GM18861 (cell line): Measurements from ENCODE around the gene LMAN2L.

ENCODE experiments used
- ATAC-seq: cut with Tn5 transposase; IDR thresholded peaks from one replicate; pipeline ENCODE4 v1.9.1; 2021; ENCODE audit not compliant: unreplicated experiment

The LMAN2L gene

DNA sequence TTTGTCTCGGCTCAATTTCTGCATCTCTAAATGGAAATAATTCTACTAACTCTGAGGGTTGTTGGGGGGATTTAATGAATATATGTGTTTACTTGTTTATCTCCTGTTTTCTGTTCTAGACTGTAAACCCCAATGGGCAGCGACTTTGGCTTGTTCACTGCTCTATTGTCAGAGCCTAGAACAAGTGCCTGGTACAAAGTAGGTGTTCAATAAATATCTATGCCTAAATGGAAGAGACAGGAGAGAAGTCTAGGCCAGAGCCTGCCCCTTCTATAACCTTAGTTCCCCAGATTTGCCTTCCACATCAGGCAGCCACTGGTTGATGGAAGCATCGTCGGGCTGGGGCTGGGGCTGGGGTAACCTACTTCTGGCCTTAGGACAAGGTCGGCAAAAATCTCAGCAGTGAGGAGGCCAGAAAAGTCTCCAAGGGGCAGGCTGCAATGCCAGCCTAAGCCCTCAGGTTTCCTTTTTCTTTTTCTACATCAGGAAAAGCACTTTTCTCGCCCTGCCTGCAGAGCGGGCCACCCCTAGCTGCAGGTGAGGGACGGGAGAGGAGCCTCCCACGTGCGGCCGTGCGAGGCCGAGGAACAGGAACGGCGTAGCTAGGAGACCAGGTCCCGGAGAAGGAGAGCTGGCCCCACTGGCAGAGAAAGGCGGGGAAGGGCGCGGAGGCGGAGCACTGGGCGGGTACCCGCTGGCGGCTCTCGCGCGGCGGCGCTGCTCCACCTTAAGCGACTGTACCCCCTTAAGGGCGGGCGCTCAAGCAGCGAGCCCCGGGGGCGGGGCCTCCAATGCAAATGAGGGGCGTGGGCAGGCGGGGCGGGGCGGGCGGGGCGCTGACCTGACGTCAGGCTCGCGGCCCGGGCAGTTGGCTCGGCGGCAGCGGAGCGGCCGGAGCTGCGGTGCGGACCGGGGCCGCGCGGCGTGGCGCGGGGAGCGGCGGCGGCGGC, 20.4 kb upstream of the LMAN2L start, which contains the start of gene CNNM4:
CNNM4 (plus strand) TSS at position 867 of the 950 bp plus-strand sequence. CDS start 98 bp downstream, outside the sequence.
- peak; percentile 59 for ATAC-seq

DNA sequence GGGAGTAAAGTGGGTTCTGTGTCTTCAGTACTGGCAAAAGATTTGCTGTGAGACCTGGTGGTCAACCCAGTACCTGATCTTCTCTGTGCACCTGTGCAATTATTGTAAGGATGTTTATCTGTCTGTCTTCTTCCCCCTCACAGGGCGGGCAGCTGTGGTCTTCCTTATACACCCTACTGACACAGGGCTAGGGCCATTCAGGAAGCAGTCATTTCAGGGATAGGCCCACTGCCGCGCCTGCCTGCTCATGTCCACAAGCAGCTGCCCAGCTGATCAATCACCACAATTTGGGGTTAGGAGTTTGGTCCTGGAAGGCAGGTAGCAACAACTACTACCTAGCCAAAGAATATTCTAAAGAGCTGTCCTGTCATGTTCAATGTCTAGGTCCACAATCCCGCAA, 19.7 kb upstream of the LMAN2L start:
- ATAC-seq, result no peak

DNA sequence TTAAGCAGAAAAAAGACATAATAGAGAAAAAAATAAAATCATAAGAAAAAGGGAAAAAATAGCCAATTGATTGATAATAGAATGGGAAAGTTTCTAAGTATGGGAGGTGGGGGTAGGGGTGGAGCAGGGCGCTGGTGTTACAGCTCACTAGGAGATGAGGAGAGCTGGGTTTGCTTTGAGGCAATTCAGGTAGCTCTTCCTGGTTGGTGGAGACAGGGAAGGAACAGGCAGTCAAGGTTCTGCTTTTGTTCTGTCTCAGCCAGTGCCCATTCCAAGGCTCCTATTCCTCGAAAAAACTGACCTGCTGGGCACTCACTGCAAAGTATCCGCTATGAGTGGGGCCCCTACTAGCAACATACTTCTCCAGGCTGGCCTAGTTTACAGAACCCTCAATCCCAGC, 19.1 kb upstream of the LMAN2L start:
- ATAC-seq, result no peak

DNA sequence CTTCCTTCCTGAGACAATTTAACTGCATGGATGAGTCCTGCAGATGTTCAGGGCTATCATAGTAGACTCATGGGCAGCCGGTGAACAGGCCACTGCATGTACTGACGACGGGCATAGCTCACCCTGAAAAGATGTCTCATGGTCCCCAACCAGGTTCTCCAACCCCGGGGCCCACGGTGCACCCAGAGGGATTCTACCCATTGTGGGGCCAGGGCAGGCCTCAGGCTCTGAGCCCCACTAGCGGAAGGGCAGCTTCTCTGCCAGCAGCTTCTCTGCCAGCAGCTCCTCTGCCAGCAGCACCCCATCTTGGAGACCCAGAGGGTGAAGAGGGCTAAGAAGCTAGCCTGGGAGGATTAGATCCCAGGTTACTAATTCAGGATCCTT, 17.6 kb upstream of the LMAN2L start:
- no peak for ATAC-seq

DNA sequence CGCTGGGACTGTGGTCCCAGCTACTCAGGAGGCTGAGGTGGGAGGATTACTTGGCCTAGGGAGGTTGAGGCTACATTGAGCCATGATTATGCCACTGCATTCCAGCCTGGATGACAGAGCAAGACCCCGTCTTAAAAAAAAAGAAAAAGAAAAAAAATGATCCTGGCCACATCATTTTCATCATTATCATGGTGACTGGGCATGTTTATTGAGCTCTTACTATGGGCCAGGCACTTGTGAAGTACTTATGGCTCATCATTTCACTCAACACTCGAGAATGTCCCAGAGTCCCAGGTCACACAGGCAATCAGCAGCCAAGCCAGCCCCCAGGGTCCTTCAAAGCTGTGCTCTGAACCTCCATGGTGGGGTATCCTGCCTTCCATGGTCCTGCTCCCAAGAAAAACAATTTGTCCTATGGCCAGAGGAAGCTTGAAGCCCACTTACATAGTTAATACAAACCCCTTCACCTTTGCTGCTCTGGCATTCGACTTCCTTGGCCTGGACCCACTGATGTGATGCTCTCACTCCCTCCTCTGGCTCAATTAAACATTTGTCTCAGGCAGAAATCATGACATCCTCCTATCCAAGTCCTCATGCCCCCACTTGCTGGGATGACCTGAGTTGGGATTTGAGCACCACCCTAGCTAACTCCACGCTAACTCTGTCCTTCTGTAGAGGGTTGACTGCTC, 17.1 kb upstream of the LMAN2L start:
- ATAC-seq, result no peak

DNA sequence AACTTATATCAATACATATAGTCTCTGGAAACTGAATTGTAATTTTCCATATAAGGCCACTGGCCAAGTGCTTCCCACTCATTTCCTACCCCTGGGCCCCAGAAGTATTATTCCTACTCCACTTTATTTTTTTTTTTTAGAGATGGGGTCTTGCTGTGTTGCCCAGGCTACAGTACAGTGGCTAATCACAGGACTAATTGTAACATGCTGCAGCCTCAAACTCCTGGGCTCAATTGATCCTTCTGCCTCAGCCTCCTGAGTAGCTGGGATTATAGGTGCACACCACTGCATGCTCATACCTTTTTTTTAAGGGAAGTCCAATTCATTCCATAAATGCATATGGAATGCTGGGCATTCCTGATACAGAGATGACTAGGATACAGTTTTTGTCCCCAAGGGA, 14.5 kb upstream of the LMAN2L start:
- ATAC-seq, result no peak

DNA sequence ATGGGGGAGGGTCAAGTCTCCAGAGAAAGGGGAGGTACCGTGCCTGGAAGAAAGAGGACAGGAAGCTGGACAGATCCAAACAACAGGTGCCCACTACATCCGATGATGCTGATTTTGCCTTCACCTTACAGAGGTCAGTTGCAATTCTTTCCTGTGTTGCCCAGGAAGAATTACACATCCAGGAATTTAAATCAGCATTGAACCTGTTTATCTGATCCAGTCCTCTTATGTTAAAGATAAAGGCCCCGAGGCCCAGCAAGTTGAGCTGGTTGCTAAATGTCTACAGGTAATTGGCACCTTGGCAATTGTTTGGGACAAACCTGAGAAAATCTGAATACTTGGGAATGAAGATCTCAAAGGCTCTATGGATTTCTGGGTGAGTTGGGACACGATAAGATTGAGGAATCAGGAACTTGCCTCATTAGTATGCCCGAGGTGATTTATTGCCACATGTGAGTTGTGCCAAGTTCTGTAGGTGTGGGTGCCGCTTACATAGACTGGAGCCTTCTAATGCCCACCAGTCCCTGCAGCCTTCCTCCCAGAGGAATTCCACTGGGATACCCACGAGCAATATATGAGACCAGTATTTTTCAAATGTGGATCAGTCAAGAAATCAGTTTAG, 13.9 kb upstream of the LMAN2L start:
- no peak for ATAC-seq

DNA sequence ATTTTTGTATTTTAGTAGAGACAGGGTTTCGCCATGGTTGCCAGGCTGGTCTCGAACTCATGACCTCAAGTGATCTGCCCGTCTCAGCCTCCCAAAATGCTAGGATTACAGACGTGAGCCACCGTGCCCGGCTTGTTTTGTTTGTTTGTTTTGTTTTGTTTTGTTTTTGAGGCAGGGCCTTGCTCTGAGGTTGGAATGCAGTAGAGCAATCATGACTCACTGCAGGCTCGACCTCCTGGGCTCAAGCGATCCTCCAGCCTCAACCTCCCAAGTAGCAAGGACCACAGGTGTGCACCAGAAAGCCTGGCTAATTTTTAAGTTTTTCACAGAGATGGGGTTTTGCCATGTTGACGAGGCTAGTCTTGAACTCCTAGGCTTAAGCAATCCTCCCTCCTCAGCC, 11.9 kb upstream of the LMAN2L start:
- no peak for ATAC-seq

DNA sequence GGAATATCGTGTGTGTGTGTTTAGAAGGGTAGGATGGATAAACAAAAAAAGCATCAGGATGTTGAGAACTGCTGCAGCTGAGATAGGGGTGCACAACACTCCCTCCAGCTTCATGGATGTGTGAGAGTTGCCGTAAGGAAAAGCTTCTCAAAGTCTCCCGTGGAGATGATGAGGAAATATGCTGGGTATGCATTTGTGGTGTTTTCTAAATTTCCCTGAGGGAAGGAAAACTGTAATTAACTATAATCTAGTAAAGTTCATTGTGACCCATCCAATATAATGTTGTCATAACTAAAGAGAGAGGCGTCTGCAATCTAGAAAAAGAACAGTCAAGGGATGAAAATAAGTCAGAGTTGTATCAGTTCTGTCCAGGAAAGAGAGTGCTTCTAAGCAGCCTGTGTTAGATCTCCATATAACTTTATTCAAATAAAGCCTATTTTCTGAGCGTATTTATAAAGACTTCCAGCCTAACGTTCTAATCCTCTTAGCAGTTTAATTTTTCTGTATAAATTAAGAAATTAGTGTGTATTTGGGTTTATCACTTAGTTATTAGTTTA, 7.3 kb upstream of the LMAN2L start:
- no peak for ATAC-seq

DNA sequence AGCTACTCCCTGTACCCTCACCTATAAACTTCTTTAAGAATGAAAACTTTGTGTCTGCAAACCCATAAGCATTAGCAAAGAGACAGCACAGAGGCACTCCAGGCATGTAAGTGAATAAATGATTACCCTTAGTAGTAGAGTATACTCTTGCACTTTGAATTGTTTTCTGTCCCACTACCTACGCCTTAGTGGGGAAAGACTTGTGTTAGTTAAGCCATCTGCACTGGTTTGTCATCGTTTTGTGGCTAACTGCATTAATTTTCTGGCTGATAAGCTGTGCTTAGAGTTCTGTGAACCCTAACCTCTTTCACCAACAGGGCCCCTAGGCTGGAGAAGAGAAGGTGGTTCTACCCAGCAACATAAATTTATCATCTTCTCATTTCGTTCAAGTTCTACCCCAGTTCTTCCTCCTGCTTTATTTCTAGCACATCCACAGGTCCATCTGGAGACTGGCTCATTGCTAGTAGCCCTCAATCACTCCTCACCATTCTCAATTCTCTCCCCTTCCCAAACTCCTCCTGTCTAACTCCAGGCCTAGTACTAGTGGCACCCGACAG, 710 bp downstream of the LMAN2L start:
- no peak for ATAC-seq

DNA sequence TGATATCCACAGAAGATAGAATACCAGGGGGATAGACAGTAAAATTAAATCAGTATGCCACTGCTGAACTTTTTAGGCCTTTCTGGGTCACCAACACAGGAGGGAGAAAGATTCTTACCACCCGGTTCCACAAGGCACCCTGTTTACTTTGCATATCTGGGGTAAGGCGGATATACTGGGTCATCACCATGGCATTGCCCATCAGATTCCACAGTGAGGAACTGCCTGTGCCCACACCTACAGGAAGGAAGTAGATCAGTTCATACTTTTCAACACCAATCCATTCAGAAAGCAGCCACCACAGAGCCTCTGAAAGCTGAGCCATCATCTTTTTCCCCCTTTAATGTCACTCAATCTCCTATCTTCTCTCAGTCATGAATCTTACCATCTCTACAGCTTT, 2.0 kb downstream of the LMAN2L start:
- no peak for ATAC-seq

DNA sequence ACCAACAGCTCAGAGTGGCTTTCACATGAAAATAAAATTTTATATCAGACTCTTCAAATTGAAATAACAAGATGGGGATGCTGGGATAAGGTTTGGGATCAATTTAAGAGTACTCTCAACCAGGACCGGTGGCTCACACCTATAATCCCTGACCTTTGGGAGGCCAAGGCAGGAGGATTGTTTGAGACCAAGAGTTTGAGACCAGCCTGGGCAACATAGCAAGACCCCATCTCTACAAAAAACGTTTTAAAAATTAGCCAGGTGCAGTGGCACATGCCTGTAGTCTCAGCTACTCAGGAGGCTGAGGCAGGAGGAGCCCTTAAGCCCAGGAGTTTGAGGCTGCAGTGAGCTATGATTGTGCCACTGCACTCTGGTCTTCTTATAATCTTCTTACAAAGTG, 2.6 kb downstream of the LMAN2L start:
- no peak for ATAC-seq

DNA sequence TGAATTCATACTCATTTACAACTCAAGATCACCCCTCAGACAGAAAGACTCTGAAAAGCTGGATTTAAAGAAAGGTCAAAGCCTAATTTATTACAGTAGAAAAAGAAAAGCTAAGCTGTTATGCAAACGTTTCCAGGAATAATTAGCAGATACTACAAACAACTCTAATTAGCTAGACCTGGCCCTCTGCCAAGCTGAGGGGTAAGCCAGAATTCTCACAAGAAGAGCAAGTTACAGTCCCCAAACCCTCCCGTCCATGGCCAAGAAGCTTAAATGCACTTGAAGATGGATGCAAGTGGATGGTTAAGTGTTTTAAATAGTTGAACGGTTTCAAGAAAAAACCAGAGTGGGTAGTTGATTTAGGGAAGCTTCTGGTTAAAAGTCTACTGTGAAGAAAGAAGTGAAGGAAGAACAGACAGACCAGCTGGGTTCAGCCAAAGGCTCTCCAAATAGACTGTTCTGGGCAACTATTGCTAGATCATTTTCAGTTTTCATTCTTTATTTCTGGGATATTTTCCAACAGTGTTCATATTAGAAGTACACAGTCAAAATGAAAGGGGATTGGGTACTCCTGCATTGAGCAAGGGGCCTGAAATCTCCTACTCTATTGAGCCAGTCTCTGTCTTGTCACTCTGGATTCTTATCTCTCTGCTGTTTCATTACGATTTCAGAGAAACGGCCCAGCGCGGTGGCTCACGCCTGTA, 4.8 kb downstream of the LMAN2L start:
- no peak for ATAC-seq

DNA sequence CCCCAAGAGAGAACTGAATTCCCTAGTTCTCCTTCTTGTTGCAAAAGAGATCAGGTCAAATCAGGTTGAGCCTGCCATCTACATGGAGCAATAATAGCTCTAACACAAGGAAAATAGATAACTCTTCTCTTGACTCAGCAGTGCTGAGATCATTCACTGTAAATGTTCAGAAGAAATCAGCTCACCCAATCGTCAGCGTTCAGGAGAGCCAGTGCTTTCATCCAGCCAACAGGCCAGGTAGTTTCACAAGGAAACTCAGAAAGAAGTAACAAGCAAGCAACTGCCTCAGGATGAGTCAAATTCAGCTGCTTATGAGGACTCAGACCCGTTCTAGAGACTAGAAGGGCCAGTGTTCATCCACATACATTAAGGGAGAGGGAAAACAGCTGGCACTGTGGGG, 5.9 kb downstream of the LMAN2L start:
- ATAC-seq, result no peak

DNA sequence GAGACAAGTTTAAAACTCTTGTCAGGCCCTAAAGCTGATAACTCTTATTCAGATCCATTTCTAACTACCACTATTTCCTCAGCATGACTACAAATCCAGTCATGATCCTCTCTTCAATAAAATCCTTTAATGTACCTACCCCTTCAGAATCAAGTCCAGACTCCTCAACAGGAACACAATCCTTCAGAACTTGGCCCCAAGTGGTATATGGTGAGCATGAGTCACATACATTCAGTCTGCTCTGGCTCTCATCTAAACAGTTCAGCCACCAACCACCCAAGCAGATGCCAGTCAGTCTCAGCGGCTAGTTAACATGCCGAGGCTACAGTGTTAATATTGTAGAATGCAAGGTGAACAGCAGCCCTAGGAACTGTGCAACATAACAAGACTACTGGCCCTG, 9.7 kb downstream of the LMAN2L start:
- no peak for ATAC-seq

DNA sequence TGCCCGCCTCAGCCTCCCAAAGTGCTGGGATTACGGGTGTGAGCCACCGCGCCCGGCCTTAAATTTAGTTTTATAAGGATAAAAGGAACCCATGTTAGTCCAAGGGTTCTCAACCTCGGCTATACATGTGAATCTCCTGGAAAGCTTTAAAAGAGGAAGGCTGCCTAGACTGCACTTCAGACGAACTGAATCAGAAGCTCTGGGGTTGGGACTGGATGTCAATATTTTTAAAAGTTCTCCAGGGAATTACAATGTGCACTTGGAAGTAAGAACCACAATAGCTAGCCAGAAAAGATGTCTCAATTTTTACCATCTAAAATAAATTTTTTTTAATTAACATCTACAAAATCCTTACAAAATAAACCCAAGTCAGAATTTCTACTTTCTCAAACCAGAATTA, 10.1 kb downstream of the LMAN2L start:
- ATAC-seq, result no peak

DNA sequence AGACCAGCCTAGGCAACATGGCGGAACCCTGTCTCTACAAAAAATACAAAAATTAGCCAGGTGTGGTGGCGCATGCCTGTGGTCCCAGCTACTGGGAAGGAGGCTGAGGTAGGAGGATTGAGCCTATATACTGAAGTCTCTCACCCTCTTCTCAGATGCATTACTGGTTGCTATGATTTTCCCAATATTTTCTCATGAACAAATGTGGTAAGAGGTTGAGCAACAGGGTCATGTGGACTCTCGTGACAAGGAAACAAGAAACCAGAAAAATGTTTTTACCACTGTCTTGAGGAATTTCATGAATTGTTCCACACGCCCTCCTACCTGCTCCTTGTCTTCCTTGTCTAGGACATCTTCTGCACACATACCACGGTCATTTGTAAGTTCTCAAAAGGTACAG, 12.4 kb downstream of the LMAN2L start:
- ATAC-seq, result no peak

DNA sequence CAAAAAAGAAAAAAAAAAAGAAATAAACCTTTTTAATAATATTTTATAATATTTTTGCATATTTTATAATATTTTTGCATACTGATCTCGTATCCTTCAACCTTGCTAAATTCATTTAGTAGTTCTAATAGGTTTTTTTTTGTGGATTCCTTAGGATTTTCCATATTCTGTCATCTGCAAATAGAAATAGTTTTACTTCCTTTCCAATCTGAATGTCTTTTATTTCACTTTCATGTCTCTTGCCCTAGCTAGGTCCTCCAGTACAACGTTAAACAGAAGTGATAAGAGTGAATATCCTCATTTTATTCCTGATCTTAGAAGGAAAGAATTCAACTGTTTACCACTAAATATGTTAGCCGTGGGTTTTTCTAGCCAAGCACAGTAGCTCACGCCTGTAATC, 13.7 kb downstream of the LMAN2L start:
- no peak for ATAC-seq

DNA sequence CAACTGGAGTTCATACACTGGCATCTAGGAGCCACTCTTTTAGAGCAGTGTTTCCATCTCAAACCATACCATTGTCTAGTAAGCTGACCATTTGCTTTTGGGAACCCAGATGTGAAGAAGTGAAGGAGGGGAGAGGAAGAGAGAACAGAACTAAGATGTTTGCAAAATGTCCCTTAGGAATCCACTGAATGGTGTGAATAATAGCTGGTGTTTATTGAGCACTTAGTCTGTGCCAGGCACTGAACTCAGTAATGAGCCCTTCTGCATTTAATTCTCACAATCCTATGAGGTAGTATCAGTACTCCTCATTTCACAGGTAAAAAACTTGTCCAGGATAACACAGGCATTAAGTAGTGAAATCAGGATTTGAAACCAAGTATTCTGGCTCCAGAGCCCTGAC, 23.5 kb downstream of the LMAN2L start:
- no peak for ATAC-seq

DNA sequence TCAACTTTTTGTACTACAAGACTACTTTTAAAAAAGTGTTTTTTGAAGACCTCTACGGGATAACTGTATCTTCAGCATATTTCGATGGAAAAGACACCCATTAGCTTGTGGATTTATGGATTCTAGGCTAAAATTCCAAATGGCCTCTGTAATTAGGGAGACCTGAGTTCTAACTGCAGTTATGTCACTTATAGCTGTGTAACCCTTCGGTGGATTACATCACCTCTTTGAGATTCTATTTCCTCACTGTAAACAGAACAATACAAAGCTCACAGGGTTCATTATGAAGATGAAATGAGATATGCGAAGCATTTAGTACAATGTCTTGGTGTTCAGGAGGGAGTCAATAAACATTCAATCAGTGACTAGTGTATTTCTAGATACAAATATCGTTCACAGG, 24.2 kb downstream of the LMAN2L start:
- no peak for ATAC-seq

DNA sequence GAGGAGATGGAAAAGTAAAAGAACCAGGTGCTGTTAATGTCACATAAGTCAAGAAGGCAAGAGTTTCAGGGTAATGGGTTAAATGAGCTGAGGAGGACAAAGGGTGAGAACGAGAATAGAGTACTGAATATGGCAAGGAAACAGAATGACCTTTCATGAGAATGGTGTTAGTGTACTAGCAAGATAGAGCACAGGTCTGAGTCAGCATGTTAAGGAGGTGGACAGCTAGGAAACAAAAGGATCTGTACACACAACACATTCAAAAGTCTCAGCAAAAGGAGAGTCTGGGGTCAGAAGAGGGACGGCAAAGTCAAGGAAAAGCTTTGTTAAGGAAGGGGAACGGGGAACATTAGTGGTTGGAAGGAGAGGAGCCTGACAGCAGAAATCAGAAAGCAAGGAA, 28.9 kb downstream of the LMAN2L start:
- no peak for ATAC-seq
